RPMI7951 (cell line): ENCODE data around the gene TMEM106A. TPM values are rescaled to one million over a fixed set of nuclear protein-coding genes. Genes with fewer than 3 reads are reported as not detected.
"Not testable (repeated sequence)": the region's sequence is repeated elsewhere in the genome, so short reads cannot be mapped to it uniquely, and the experiment has no call there.

ENCODE experiments used
- DNase-seq: peaks from one replicate; pipeline ENCODE4 v3.0.0-alpha.2; 2012; ENCODE audit warnings: low read depth
- total RNA-seq: library from RNA; depleted of rRNA; stranded (reverse); fragments of >200 nt; shearing (Covaris generic); gene quantifications from 2 replicates; pipeline ENCODE4 v1.2.3, GENCODE V29; 2014

TMEM106A gene
- total RNA-seq, 1 experiment from 2014 or later = 3.4 TPM

- DNase-seq = no peak
These were observed 3.7 kb downstream of the TMEM106A start for GRCh38 chr17:43215341-43215740.

GRCh38 chr17:43216369-43216761, 4.7 kb downstream of the TMEM106A start:
- no peak for DNase-seq

- no peak for DNase-seq
These were observed 5.3 kb downstream of the TMEM106A start for GRCh38 chr17:43216762-43217613.

- no peak for DNase-seq
These were observed 6.0 kb downstream of the TMEM106A start for GRCh38 chr17:43217614-43218087.

GRCh38 chr17:43219001-43219400, 7.3 kb downstream of the TMEM106A start:
- DNase-seq = no peak

- DNase-seq = no peak
These were observed 8.2 kb downstream of the TMEM106A start for GRCh38 chr17:43219746-43220380.

- DNase-seq = no peak
These were observed 8.9 kb downstream of the TMEM106A start for GRCh38 chr17:43220511-43221125.

- DNase-seq = no peak
These were observed 12.6 kb downstream of the TMEM106A start for GRCh38 chr17:43224146-43224705.

GRCh38 chr17:43226393-43226792, 14.7 kb downstream of the TMEM106A start:
- DNase-seq = no peak

GRCh38 chr17:43228020-43228782, 16.5 kb downstream of the TMEM106A start, which contains the start of gene CCDC200:
TSS of gene CCDC200 (minus strand) at chr17:43228623. CDS start at chr17:43228554, 69 bp downstream.
- not testable (repeated sequence) for DNase-seq

- DNase-seq = not testable (repeated sequence)
These were observed 19.7 kb downstream of the TMEM106A start for GRCh38 chr17:43231205-43232020.

GRCh38 chr17:43232021-43232699, 20.5 kb downstream of the TMEM106A start:
- DNase-seq = not testable (repeated sequence)

- DNase-seq = not testable (repeated sequence)
These were observed 21.6 kb downstream of the TMEM106A start for GRCh38 chr17:43233263-43233662.

- not testable (repeated sequence) for DNase-seq
These were observed 22.2 kb downstream of the TMEM106A start, which contains the start of gene RNU2-1 for GRCh38 chr17:43233877-43234276. TSS of gene RNU2-1 (minus strand) at chr17:43233977.

GRCh38 chr17:43239597-43239996, 27.9 kb downstream of the TMEM106A start:
- DNase-seq = not testable (repeated sequence)

- DNase-seq = not testable (repeated sequence)
These were observed 29.1 kb downstream of the TMEM106A start for GRCh38 chr17:43240596-43241352.

- not testable (repeated sequence) for DNase-seq
These were observed 34.8 kb downstream of the TMEM106A start for GRCh38 chr17:43246456-43246855.
